Fibroblast of lung (primary cell): Measurements from ENCODE around the gene FNBP1L. TPM values are rescaled to one million over a fixed set of nuclear protein-coding genes. Genes with fewer than 3 reads are reported as not detected.

Experiments used
- DNase-seq, 2 donors: peaks; one replicate each; pipeline versions ENCODE4 v3.0.0 to v3.0.0-alpha.2; 2010; ENCODE audit warnings: low read depth in 2 of 2
- H2AFZ ChIP-seq: 2 replicates; pipeline ENCODE4 v1.5.1; 2012; ENCODE audit warnings: low read length, control low read depth, inconsistent platforms
- H3K27ac ChIP-seq: 2 replicates; pipeline ENCODE4 v1.5.1; 2011; ENCODE audit warnings: low read length, control low read depth; ENCODE audit not compliant: insufficient read depth
- H3K27me3 ChIP-seq: 2 replicates; pipeline ENCODE4 v1.5.1; 2011; ENCODE audit warnings: mild to moderate bottlenecking, low read length; ENCODE audit not compliant: control insufficient read depth, insufficient read depth
- H3K36me3 ChIP-seq: 2 replicates; pipeline ENCODE4 v1.5.1; 2011; ENCODE audit warnings: low read length; ENCODE audit not compliant: control insufficient read depth, insufficient read depth
- H3K4me1 ChIP-seq: 2 replicates; pipeline ENCODE4 v1.5.1; 2011; ENCODE audit warnings: low read length; ENCODE audit not compliant: control insufficient read depth, insufficient read depth; ENCODE audit errors: extremely low read depth
- H3K4me2 ChIP-seq: 2 replicates; pipeline ENCODE4 v1.5.1; 2011; ENCODE audit warnings: low read length, control low read depth; ENCODE audit not compliant: insufficient read depth; ENCODE audit errors: extremely low read depth
- H3K4me3 ChIP-seq, 4 experiments: fragments of 200-600 bp in 1 of 4; sonication (generic) in 1 of 4; replicated peaks in 1 of 4; 2 replicates each; pipeline ENCODE4 v1.5.1; 2011 to 2016; ENCODE audit warnings: low read length in 4 of 4, low read depth in 3 of 4, mild to moderate bottlenecking in 3 of 4, control low read depth in 2 of 4, inconsistent platforms in 1 of 4, mixed read lengths in 1 of 4; ENCODE audit not compliant: insufficient read depth in 1 of 4; ENCODE audit errors: control extremely low read depth in 1 of 4
- H3K79me2 ChIP-seq: 2 replicates; pipeline ENCODE4 v1.5.1; 2012; ENCODE audit warnings: mild to moderate bottlenecking, low read length, inconsistent platforms; ENCODE audit not compliant: control insufficient read depth, insufficient read depth
- H3K9ac ChIP-seq: 2 replicates; pipeline ENCODE4 v1.5.1; 2011; ENCODE audit warnings: mild to moderate bottlenecking, low read length, control low read depth; ENCODE audit not compliant: insufficient read depth
- H3K9me3 ChIP-seq: 2 replicates; pipeline ENCODE4 v1.5.1; 2012; ENCODE audit warnings: low read depth, low read length; ENCODE audit not compliant: control insufficient read depth, insufficient read depth
- H4K20me1 ChIP-seq: 2 replicates; pipeline ENCODE4 v1.5.1; 2011; ENCODE audit warnings: low read length; ENCODE audit not compliant: control insufficient read depth, insufficient read depth; ENCODE audit errors: extremely low read depth
- EZH2 ChIP-seq: IDR thresholded peaks from 2 replicates; pipeline ENCODE4 v1.5.1; 2012; ENCODE audit warnings: low read length, control low read depth, mild to moderate bottlenecking; ENCODE audit errors: missing control alignments
- polyA plus RNA-seq, 2 donors: library from polyadenylated mRNA; depleted of rRNA in 1 of 2; stranded (reverse) in 1 of 2; unstranded in 1 of 2; fragments of >200 nt; gene quantifications; 2 replicates each; pipeline ENCODE4 v1.2.1, GENCODE V29; 2011 to 2012; ENCODE audit warnings: missing spikeins in 1 of 2
- total RNA-seq: library from RNA; depleted of rRNA; stranded (reverse); fragments of >200 nt; gene quantifications from 2 replicates; pipeline ENCODE4 v1.2.1, GENCODE V29; 2014
- TF ChIP-seq, protein P1 (sequence below), 2 donors: IDR thresholded peaks in 1 of 2; conservative IDR thresholded peaks in 1 of 2; 1 replicate in 1 of 2; 2 replicates in 1 of 2; pipeline ENCODE4 v1.5.1; 2011 to 2012; ENCODE audit warnings: low read length in 2 of 2, control low read depth in 1 of 2, inconsistent platforms in 1 of 2, low read depth in 1 of 2, mild to moderate bottlenecking in 1 of 2

Gene FNBP1L
- total and polyA plus RNA-seq, 2 donors (not counting 1 experiment from before 2014, with no cell fraction given) = 3.0 to 4.1 TPM

DNA sequence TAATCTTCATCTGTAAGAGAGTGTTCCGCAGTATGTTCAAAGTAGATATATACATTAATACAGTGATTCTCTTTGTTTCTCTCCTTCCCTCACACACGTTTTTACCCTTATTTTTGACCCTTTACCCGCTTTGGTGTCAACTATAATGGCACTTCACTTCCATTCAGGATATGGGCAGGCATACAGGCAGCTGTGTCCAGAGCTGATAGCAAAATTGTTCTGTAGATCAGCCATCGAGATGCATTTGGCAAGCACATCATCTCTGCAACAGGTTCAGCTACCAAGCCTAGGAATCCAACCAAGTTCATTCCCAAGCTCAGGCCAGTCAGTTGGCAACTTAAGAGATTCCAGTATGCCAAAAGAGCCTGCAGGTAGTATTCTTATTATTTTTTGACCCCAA, 74.8 kb downstream of the FNBP1L start:
- Histone ChIP-seq H3K27me3 (no peaks in the 10 kb centered on the region), H3K9me3 (no peaks in the 10 kb centered on the region), H3K9ac (no peak overlapping the region), H3K4me3 (no peak overlapping the region), H3K4me2 (no peak overlapping the region), H4K20me1 (no peaks in the 10 kb centered on the region), H3K4me1 (no peaks in the 10 kb centered on the region), H3K27ac (no peak overlapping the region), H2AFZ (no peak overlapping the region), H3K79me2 (no peaks in the 10 kb centered on the region), H3K36me3 (no peaks in the 10 kb centered on the region)
- no peak for DNase-seq
- TF ChIP-seq EZH2 = no peak
- TF ChIP-seq, protein P1, sequence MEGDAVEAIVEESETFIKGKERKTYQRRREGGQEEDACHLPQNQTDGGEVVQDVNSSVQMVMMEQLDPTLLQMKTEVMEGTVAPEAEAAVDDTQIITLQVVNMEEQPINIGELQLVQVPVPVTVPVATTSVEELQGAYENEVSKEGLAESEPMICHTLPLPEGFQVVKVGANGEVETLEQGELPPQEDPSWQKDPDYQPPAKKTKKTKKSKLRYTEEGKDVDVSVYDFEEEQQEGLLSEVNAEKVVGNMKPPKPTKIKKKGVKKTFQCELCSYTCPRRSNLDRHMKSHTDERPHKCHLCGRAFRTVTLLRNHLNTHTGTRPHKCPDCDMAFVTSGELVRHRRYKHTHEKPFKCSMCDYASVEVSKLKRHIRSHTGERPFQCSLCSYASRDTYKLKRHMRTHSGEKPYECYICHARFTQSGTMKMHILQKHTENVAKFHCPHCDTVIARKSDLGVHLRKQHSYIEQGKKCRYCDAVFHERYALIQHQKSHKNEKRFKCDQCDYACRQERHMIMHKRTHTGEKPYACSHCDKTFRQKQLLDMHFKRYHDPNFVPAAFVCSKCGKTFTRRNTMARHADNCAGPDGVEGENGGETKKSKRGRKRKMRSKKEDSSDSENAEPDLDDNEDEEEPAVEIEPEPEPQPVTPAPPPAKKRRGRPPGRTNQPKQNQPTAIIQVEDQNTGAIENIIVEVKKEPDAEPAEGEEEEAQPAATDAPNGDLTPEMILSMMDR (conservative IDR thresholded peaks at IDR 0.05 in 1 of 2, IDR thresholded peaks at IDR 0.05 in 1 of 2; ENCODE audit: low read depth in 1 of 2, low read length in 2 of 2) = no peak

DNA sequence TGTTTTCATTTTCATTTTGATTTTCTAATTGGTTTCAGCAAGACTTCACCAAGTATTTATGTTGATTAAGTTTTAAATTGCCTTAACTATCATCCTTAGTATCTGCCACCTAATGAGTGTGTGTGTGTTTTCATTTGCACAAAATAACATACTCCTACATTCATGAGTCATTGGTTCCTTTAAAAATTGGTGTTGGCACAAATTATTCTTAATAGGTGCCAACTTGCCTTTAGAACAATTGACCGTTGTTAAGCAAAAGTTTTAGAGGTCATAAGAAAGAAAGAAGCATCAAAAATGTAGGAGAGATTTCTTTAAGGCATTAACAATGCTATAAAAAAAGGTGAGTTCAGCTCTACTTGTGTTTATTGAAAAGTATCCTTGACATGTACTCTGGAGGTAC, 77.5 kb downstream of the FNBP1L start:
- H3K27me3 ChIP-seq = no peaks in the 10 kb centered on the region
- no peak overlapping the region for H3K27ac ChIP-seq
- no peaks in the 10 kb centered on the region for H3K4me1 ChIP-seq
- no peaks in the 10 kb centered on the region for H3K9me3 ChIP-seq
- TF ChIP-seq EZH2 = no peak
- TF ChIP-seq, protein P1 (conservative IDR thresholded peaks at IDR 0.05 in 1 of 2, IDR thresholded peaks at IDR 0.05 in 1 of 2; ENCODE audit: low read depth in 1 of 2, low read length in 2 of 2) = no peak
- H3K79me2 ChIP-seq = no peaks in the 10 kb centered on the region
- no peak overlapping the region for H3K9ac ChIP-seq
- no peak overlapping the region for H2AFZ ChIP-seq
- no peaks in the 10 kb centered on the region for H4K20me1 ChIP-seq
- H3K36me3 ChIP-seq = no peaks in the 10 kb centered on the region
- H3K4me2 ChIP-seq = no peak overlapping the region
- no peak overlapping the region for H3K4me3 ChIP-seq
- DNase-seq = peak in 1 of 2 donors; percentile 42

DNA sequence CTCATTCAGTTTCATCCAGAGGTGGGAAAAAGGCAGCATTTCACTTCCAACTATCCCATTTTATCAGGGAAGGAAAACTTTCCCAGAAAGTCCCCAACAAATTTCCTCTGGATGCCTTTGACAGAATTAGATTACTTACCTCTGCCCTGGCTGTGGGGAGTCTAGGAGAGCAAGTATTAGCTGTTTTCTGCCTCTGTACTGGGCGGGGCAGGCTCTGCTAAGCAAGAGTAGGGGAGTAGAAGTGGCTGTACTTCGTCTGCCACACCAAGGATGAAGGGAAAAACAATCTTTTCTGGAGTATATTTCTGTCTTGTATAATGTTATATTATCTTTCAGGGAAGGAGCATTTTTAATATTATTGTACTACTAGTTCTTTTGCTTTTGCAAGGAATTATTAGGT, 78.5 kb downstream of the FNBP1L start:
- no peak for TF ChIP-seq EZH2
- TF ChIP-seq, protein P1 (conservative IDR thresholded peaks at IDR 0.05 in 1 of 2, IDR thresholded peaks at IDR 0.05 in 1 of 2; ENCODE audit: low read depth in 1 of 2, low read length in 2 of 2) = no peak
- Histone ChIP-seq H2AFZ (no peak overlapping the region), H3K79me2 (no peaks in the 10 kb centered on the region), H3K4me2 (no peak overlapping the region), H3K4me3 (no peak overlapping the region), H3K27me3 (no peaks in the 10 kb centered on the region), H3K4me1 (no peaks in the 10 kb centered on the region), H3K9me3 (no peaks in the 10 kb centered on the region), H3K27ac (no peak overlapping the region), H3K36me3 (no peaks in the 10 kb centered on the region), H4K20me1 (no peaks in the 10 kb centered on the region), H3K9ac (no peak overlapping the region)
- no peak for DNase-seq
